Activated T-cell treated with anti-CD3 and anti-CD28 coated beads for 48 hours (primary cell): ENCODE results near the gene ABCG1.

Experiments
- DNase-seq: peaks from one replicate; pipeline ENCODE4 v3.0.0-alpha.2; 2020; ENCODE audit warnings: low read depth

The ABCG1 gene

GRCh38 chr21:42272109-42272962, 53.4 kb downstream of the ABCG1 start:
- DNase-seq: no peak

DNA sequence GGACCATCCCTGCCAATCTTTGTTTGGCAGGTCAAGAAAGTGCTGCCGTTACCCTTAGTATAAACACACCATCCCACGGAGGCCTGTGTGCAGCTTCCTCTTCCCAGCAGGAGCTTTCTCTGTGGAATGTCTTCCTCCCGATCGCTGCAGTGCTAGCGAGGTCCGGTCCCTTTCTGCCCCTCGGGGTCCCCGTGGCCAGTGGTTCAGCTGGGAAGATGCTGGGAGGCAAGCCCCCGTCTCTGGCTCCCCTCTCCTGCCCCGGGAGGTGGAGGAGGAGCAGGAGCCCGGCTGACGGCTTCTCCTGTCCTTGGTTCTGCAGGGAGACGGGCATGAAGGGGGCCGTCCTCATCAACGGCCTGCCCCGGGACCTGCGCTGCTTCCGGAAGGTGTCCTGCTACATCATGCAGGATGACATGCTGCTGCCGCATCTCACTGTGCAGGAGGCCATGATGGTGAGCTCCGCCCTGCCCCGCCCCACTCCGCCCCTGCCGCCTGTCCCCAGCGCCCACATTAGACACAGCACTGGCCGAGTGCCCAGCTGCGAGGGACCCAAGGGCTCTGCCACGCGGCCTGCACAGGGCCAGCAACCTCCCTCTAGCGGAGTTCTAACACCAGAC, 54.2 kb downstream of the ABCG1 start:
- no peak for DNase-seq

- no peak for DNase-seq
Measured at GRCh38 chr21:42276076-42276475, 57.1 kb downstream of the ABCG1 start.

DNA sequence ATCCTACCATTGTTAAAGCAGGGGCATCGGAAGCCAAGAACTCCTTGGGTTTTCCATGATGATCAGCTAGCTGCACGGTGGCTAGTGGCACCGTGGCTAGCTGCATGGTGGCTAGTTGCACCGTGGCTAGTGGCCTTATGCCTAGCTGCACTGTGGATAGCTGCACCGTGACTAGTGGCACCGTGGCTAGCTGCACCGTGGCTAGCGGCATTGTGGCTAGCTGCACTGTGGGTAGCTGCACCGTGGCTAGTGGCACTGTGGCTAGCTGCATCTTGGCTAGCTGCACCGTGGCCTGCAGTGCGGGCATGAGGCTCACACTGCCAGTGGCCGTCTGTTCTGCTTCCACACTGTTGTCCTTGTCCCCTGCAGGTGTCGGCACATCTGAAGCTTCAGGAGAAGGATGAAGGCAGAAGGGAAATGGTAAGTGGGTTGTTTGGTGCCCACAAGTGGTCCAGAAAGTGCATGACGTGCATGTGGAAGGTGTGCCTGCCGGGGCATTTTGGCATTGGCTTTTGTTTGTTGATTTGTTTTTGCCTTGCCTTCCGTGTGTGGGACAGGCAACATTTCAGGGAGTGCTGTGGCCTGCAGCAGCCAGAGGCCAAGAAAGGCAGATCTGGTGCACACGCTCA, 57.7 kb downstream of the ABCG1 start:
- no peak for DNase-seq

DNA sequence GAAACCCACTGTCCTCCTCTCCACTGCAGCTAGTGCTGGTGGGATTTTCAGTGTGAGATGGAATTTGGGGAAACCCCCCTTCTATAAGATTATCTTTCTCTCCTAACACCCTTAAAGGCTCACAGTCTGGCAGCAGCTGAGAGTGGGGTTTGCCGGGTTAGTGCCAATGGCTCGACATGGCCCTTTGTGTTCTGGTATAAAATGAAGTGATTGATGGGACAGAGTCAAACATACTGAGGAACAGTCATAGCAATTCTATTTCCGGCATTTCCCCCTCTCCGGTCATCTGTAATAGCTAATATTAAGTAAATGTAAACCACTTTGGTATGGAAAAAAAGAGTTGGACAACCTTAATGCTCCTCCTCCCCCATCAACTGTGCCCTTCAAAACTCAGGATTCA, 58.7 kb downstream of the ABCG1 start:
- DNase-seq: no peak

DNA sequence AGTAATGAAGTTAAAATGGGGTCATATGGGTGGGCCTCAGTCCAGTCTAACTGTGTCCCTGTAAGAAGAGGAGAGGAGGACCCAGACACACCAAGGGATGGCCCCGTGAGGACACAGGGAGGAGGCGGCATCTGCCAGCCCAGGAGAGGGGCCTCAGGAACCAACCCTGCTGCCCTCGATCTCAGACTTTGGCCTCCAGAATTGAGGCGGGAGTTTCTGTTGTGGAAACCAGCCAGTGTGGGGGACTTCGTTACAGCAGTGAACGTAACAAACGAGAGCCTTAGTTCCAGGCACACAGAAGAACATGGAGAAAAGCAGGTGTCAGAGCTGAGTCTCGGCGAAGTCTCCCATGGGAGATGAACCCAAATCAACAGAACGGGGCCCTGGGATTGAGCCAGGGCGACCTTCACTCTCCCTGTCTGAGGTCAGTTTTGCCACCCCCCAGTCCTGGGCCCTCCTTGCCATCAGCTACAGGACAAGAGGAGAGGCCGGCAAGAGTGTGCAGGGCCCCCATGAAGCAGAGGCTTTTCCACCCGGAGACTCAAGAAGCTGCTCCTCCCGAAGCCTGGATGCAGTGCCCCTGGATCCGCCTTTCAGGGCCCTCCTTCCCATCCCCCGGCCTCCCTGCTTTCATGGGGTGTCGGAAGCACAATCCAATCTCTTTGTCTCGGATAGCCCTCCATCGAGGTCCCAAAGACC, 59.7 kb downstream of the ABCG1 start:
- DNase-seq: no peak

DNA sequence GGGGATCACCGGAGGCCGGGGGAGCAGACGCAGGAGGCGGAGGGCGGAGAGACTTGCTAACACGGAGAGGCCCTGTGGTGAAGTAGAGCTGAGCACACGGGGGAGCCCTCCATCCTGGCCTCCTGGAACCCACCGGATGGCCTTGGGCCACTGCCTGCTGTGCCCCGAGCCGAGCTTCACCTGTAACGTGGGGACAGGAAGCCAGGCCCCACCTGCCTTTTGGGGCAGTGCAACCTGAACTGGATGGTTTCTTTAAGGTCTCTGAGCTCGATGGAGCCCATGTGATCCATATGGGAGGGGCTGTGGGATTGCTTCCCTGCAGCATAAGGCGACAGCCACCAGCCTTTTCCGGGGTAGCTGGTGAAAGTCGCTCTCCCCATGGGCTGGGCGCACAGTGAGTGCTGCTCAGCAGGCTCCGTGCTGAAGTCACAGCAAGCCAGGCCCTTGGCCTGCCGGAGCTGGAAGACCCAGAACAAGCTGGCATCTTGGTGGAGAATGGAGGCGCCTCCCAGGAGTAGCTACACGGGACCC, 60.5 kb downstream of the ABCG1 start:
- DNase-seq: no peak

GRCh38 chr21:42279888-42280287, 60.9 kb downstream of the ABCG1 start:
- no peak for DNase-seq

DNA sequence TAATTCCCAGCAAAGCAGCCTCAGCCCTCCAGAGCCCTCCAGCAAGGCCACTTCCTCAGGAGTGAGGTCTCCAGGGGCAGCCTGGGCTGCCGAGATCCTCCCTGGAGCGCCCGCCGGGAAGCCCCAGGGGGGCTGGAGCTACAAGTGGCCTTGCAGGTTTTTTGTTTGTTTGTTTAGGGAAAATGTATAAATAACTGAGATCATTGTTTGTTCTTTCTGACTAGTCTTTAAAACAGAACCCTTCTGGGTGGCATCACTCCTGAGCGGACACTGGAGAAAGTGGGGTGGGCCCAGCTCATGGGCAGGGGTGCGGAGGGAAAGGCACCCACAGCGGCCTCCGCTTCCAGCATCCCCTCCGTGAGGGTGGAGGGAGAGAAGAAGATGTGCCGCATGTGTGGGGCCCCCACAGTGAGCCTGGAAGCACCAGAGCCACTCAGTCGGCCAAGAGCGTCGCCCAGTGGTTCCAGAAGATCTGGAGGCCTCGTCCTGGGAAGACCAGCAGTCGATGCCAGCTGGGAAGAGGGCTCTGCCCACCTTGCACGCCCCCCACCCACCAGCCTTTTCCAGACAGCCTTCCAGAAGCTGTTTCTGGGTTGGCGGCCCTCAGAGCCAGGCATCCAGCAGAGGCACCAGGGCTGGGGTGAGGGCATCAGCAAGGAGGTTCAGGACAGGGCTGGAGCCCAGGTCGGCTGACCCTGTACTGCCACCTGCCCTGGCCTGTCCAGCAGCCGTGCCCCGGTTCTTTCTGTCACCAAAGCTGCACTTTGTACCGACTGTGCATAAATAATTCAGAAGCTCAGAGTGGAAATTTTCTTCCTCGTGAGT, 61.6 kb downstream of the ABCG1 start:
- DNase-seq: no peak

DNA sequence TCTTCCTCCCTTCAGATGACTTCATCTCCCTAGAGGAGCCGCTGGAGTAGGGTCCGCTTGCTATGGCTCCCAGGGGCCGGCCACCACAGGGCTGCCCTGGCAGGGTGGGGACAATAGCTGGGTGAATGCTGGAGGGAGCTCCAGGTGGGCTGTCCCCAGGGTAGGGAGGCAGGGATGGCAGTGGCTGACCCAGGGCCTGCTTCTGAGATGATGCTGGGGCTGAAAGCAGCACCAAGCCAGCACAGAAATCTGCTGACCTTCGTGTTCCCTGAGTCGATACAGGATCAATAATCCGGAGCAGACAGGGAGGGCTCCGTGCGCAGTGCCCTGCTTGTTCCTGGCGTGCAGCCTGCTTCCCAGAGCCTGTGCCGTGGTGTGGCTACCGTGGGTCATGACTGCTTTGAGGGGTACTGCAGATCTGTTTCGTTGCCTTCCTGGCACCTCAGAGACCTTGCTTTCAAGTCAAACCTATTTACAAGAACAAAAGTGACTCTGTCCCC, 62.3 kb downstream of the ABCG1 start:
- no peak for DNase-seq

GRCh38 chr21:42282021-42282420, 63.1 kb downstream of the ABCG1 start:
- DNase-seq: no peak

- no peak for DNase-seq
Measured at GRCh38 chr21:42282715-42283114, 63.8 kb downstream of the ABCG1 start.

GRCh38 chr21:42285569-42286245, 66.8 kb downstream of the ABCG1 start:
- DNase-seq: no peak

GRCh38 chr21:42286416-42286815, 67.5 kb downstream of the ABCG1 start:
- DNase-seq: no peak

DNA sequence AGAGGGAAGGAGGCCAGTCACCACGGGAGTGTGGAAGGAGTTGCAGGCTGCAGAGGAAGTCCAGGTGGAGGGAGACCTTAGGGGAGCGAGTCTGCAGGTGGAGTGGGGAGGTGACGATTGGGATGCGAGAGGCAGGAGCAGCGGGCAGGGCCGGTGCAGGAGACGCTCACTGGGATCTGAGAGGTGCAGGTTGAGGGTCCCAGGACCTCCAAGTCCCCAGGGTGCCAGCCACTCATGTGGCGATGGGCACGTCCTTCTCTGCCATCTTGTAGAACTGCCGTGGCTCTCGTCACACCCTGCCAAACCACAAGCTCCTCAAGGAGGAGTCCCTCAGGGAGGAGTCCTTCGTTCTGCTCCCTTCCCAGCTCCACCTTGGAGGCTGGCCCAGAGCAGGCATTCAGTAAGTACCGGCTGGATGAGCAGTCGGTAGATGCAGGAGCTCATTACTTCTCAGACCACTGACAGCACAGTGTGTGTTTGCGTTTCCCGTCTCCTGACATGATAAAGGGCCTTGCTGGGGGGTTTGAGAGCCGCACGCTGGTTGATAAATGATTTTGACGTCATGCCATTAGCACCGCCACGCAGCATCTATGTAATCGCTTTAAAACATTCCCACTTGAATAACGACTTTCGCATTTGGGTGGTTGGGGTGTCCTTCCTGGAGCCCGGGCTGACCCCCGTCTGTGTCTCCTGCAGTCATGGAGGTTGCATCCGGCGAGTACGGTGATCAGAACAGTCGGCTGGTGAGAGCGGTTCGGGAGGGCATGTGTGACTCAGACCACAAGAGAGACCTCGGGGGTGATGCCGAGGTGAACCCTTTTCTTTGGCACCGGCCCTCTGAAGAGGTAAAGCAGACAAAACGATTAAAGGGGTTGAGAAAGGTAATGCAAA, 68.5 kb downstream of the ABCG1 start:
- DNase-seq: no peak

DNA sequence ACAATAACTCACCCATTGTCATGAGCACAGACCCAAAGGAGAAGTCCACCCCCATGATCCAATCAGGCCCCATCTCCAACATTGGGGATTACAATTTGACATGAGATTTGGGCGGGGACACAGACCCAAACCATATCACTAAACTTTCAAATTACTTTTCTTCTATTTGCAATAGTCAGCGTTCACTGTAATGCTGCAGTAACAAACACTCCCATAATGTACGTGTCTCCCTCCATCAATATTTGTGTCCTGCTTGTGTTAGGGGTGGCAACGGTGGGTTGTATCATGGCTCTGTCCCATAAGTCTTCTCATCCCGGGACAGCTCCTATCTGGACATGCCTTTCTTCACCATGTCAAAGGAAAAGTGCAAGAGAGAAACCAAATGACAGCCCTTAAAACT, 70.0 kb downstream of the ABCG1 start:
- no peak for DNase-seq

DNA sequence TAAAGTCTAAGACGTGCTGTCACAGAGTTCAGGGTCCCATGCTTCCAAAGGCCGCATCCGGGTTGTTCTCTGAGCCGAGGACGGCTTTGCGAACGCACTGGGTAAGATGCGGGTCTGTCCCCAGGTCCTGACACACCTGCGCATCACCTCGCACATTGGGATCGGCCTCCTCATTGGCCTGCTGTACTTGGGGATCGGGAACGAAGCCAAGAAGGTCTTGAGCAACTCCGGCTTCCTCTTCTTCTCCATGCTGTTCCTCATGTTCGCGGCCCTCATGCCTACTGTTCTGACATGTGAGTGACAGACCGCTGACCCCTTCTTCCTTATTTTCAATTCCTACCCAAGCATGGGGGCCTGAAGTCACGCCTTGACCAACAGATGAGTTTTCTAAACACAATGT, 71.0 kb downstream of the ABCG1 start:
- DNase-seq: no peak

DNA sequence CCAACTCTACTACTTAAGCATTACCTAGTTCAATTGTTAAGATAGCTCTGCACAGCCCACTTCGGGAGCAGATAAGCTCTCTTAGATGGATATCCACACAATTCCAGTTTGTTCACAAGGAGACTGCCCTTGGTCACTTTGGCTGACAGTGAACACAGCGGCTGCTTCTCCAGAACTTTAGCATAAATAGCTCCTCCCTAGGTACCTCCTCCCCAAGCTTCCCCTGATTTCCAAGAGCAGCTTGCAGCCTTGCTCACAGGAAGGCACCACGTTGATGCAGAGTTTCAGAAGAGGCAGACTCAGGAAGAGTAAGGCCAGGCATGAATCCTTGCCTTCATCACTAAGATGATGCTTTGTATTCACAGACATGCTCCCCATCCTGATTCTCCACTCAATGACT, 71.6 kb downstream of the ABCG1 start:
- no peak for DNase-seq

DNA sequence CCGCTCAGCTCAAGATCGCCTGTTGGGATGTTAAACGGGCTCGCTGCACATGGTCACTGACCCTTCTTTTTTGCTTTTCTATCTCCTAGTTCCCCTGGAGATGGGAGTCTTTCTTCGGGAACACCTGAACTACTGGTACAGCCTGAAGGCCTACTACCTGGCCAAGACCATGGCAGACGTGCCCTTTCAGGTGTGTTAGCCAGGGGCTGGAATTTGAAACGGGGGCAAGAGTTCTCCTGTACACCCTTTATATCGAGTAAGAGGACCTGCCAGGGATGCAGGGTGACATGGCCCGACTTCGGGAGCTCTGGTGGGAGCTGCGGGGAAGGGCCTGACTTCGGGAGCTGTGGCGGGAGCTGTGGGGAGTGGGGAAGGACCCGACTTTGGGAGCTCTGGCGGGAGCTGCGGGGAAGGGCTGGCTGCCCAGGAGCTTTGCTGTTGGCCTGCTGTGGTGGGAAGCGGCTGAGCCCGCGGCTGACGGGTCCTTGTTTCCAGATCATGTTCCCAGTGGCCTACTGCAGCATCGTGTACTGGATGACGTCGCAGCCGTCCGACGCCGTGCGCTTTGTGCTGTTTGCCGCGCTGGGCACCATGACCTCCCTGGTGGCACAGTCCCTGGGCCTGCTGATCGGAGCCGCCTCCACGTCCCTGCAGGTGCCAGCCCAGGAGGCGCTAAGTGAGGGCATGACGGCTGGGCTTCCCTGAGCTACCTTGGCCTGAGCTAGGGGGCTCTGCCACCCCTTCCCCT, 72.2 kb downstream of the ABCG1 start:
- no peak for DNase-seq
